BE2C (cell line): ENCODE data around the gene FDX1.

ENCODE experiments used
- DNase-seq: peaks from one replicate; pipeline ENCODE4 v3.0.0-alpha.2; 2020
- H3K27me3 ChIP-seq: fragments of 250-450 bp; sonication (Bioruptor Pico); 2 replicates; pipeline ENCODE4 v1.5.1; 2020; ENCODE audit warnings: mild to moderate bottlenecking
- H3K36me3 ChIP-seq: fragments of 250-450 bp; sonication (Bioruptor Pico); 2 replicates; pipeline ENCODE4 v1.5.1; 2020; ENCODE audit warnings: mild to moderate bottlenecking
- H3K4me1 ChIP-seq: fragments of 250-450 bp; sonication (Bioruptor Pico); 2 replicates; pipeline ENCODE4 v1.5.1; 2020
- H3K4me3 ChIP-seq: 2 replicates; pipeline ENCODE4 v1.5.1; 2011; ENCODE audit warnings: low read depth, low read length
- H3K9me3 ChIP-seq: fragments of 250-450 bp; sonication (Bioruptor Pico); 2 replicates; pipeline ENCODE4 v1.5.1; 2020
- CTCF ChIP-seq: IDR thresholded peaks from 2 replicates; pipeline ENCODE4 v1.5.1; 2012; ENCODE audit warnings: mild to moderate bottlenecking, low read depth, low read length

The FDX1 gene

DNA sequence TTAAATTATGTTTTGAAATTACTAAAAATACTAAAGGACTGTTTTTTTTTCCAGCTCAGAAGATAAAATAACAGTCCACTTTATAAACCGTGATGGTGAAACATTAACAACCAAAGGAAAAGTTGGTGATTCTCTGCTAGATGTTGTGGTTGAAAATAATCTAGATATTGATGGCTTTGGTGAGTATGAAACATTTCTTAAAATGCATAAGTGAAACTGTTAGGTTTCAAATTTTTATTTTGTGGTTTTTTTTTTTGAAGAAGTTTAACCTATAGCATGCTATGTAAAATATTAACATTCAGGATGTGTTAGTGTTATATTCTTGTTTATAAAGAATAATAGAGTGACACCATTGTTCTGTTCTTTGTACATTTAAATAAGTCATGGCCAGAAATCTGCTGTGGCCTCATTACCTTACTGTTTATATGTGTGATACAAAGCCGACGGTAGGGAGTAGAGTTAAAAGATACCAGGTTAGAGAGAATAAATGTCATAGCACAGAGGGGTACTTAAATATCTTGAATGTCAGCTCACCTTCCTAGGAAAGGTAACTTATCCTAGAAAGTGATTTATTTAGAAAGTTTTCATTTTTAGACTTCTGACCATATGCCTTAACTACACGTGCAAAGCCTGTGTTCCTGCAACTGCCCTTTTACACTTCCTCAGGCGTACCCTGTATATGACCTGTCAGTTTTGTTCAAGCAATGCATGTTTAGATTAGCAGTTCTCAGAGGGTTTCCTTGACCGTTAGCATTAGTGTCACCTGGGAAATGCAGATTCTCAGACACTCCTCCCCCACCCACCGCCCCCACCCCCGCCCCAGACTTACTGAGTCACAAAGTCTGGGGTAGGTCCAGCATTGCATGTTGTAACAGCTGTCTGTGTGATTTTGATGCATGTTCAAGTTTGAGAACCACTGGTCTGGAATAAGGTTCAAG, 6.3 kb downstream of the FDX1 start:
- DNase-seq = no peak
- H3K9me3 ChIP-seq = no peaks in the 10 kb centered on the region
- no peaks in the 10 kb centered on the region for H3K27me3 ChIP-seq
- no peak for TF ChIP-seq CTCF
- H3K4me3 ChIP-seq = no peak overlapping the region
- 0 out of 2 replicates have a peak, but pooled peaks cover 3% of the 10 kb centered on the region for H3K36me3 ChIP-seq
- H3K4me1 ChIP-seq = peaks cover 5% of the 10 kb centered on the region; the same call in 1 of the 2 replicates

DNA sequence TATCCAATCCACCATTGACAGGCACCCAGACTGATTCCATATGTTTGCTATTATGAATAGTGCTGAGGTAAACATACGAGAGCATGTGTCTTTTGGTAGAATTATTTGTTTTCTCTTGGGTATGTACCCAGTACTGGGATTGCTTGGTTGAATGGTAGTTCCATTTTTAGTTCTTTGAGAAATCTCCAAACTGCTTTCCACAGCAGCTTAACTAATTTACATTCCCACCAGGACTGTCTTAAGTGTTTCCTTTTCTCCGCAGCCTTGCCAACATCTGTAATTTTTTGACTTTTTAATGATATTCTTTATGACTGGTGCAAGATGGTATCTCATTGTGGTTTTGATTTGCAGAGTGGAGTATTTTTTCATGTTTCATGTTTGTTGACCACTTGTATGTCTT, 8.3 kb downstream of the FDX1 start:
- 0 out of 2 replicates have a peak, but pooled peaks cover 3% of the 10 kb centered on the region for H3K36me3 ChIP-seq
- H3K27me3 ChIP-seq = no peaks in the 10 kb centered on the region
- H3K4me1 ChIP-seq = peaks cover 5% of the 10 kb centered on the region; the same call in 1 of the 2 replicates
- H3K4me3 ChIP-seq = no peak overlapping the region
- TF ChIP-seq CTCF = no peak
- no peak for DNase-seq
- H3K9me3 ChIP-seq = no peaks in the 10 kb centered on the region

DNA sequence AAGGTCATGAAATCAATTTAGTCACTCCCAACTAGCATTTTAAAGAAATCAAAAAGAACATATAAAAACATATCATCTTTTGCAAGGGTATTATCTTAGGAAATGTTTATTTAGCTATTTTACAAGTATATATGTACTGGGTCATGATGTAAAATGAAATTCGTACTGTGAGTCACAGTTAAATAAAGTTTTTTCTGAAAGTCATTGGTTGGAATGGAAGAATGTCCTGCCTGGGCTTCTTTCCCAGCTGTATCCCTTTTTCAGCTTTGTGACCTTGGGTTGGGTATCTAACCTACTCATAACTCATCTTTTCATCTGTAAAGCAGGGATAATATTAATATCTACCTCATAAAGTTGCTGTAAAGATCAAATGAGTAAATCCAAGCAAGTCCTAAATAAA, 15.7 kb downstream of the FDX1 start:
- no peaks in the 10 kb centered on the region for H3K9me3 ChIP-seq
- H3K27me3 ChIP-seq = no peaks in the 10 kb centered on the region
- TF ChIP-seq CTCF = no peak
- no peak overlapping the region for H3K4me3 ChIP-seq
- no peaks in the 10 kb centered on the region for H3K4me1 ChIP-seq
- H3K36me3 ChIP-seq = no peaks in the 10 kb centered on the region
- DNase-seq = no peak

DNA sequence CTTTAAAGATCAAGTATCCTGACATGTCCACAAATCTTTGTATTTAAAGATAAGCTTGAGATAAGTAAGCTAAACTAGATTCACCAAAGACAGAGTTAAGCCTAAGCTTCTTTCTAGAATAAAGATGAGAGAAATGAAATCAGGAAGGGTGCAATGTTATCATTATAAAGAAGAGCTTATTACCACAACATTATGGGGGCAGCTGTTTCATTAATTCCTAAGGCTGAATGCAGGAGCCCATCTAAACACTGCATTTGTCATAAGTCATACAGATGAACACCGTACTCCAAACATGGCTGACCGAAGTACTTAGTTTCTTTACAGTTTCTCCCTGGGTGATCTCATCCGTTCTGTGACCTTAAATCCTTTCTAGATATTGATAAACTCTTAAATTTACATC, 16.3 kb downstream of the FDX1 start:
- H3K4me1 ChIP-seq = no peaks in the 10 kb centered on the region

DNA sequence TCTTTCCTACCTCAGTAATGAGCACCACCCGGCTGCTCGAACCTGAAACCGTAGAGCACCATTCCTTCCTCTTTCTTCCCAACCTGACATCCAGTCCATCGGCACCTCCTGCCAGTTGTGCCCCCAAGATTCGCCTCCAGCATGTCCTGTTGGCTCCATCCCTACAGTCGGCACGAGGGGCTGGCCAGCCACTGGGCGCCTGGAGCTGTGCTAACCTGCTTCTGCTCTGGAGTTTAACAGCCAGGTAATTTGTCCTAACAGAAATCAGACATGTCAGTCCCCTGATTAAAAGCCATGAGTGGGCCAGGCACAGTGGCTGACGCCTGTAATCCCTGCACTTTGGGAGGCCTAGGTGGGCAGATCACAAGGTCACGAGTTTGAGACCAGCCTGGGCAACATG, 16.8 kb downstream of the FDX1 start:
- Histone ChIP-seq H3K4me3 (no peak overlapping the region), H3K27me3 (no peaks in the 10 kb centered on the region), H3K36me3 (no peaks in the 10 kb centered on the region; the same call in 1 of the 2 replicates), H3K9me3 (no peaks in the 10 kb centered on the region), H3K4me1 (no peaks in the 10 kb centered on the region)
- no peak for DNase-seq
- TF ChIP-seq CTCF = no peak

More for the DNA sequence above, 16.3 kb downstream of the FDX1 start:
- H3K9me3 ChIP-seq = no peaks in the 10 kb centered on the region
- TF ChIP-seq CTCF = no peak
- DNase-seq = no peak
- H3K4me3 ChIP-seq = no peak overlapping the region
- no peaks in the 10 kb centered on the region for H3K36me3 ChIP-seq
- no peaks in the 10 kb centered on the region for H3K27me3 ChIP-seq

DNA sequence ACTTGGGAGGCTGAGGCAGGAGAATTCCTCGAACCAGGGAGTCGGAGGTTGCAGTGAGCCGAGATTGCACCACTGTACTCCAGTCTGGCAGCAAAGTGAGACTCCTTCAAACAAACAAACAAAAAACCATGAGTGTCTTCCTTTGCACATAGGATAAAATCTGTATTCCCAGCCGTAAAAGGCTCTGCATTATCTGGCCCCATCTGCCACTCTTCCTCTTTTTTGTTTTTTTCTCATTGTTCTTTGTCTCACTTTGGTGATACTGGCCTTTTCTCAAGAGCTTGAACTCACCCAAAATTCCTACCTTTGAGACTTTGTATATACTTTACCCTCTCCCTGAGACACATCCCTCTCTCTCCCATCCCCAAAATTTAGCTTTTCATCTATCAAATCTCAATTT, 17.6 kb downstream of the FDX1 start:
- no peak for TF ChIP-seq CTCF
- Histone ChIP-seq H3K4me3 (no peak overlapping the region), H3K27me3 (no peaks in the 10 kb centered on the region), H3K9me3 (no peaks in the 10 kb centered on the region), H3K4me1 (peaks cover 2% of the 10 kb centered on the region; the same call in 1 of the 2 replicates), H3K36me3 (no peaks in the 10 kb centered on the region; the same call in 1 of the 2 replicates)
- DNase-seq = no peak
